ENCODE results near the gene CORO1C.

The CORO1C gene

GRCh38 chr12:108653922-108654321, 77.4 kb downstream of the CORO1C start:
- in situ Hi-C loops (cut with HindIII; ENCODE audit: low sequenced_read_pairs) = no loop called here

- in situ Hi-C loops (cut with HindIII; ENCODE audit: low sequenced_read_pairs) = no loop called here
These were observed 78.2 kb downstream of the CORO1C start for GRCh38 chr12:108653082-108653516.

GRCh38 chr12:108650083-108650482, 81.2 kb downstream of the CORO1C start:
- in situ Hi-C loops (cut with HindIII; ENCODE audit: low sequenced_read_pairs) = no loop called here

GRCh38 chr12:108649669-108650068, 81.6 kb downstream of the CORO1C start:
- in situ Hi-C loops (cut with HindIII; ENCODE audit: low sequenced_read_pairs) = no loop called here

- in situ Hi-C loops (cut with HindIII; ENCODE audit: low sequenced_read_pairs) = no loop called here
These were observed 82.2 kb downstream of the CORO1C start for GRCh38 chr12:108649126-108649525.

GRCh38 chr12:108648371-108648770, 82.9 kb downstream of the CORO1C start:
- in situ Hi-C loops (cut with HindIII; ENCODE audit: low sequenced_read_pairs) = no loop called here

GRCh38 chr12:108647585-108648287, 83.6 kb downstream of the CORO1C start:
- in situ Hi-C loops (cut with HindIII; ENCODE audit: low sequenced_read_pairs) = no loop called here

GRCh38 chr12:108646600-108647579, 84.4 kb downstream of the CORO1C start:
- in situ Hi-C loops (cut with HindIII; ENCODE audit: low sequenced_read_pairs) = no loop called here

- in situ Hi-C loops (cut with HindIII; ENCODE audit: low sequenced_read_pairs) = no loop called here
These were observed 85.4 kb downstream of the CORO1C start for GRCh38 chr12:108645686-108646599.

GRCh38 chr12:108644811-108645120, 86.6 kb downstream of the CORO1C start:
- in situ Hi-C loops (cut with HindIII; ENCODE audit: low sequenced_read_pairs) = loop anchor here (5.0 kb wide), 1 partner anchor 37 kb away; no protein-coding TSS in a partner anchor

GRCh38 chr12:108643941-108644810, 87.1 kb downstream of the CORO1C start:
- in situ Hi-C loops (cut with HindIII; ENCODE audit: low sequenced_read_pairs) = loop anchor here (5.0 kb wide), 1 partner anchor 37 kb away; no protein-coding TSS in a partner anchor

GRCh38 chr12:108642899-108643654, 88.2 kb downstream of the CORO1C start:
- in situ Hi-C loops (cut with HindIII; ENCODE audit: low sequenced_read_pairs) = loop anchor here (5.0 kb wide), 1 partner anchor 36 kb away; no protein-coding TSS in a partner anchor

GRCh38 chr12:108642269-108642870, 88.9 kb downstream of the CORO1C start:
- in situ Hi-C loops (cut with HindIII; ENCODE audit: low sequenced_read_pairs) = loop anchor here (5.0 kb wide), 1 partner anchor 35 kb away; no protein-coding TSS in a partner anchor

- in situ Hi-C loops (cut with HindIII; ENCODE audit: low sequenced_read_pairs) = loop anchor here (5.0 kb wide), 1 partner anchor 34 kb away; no protein-coding TSS in a partner anchor
These were observed 89.7 kb downstream of the CORO1C start for GRCh38 chr12:108641446-108642268.

GRCh38 chr12:108640802-108641445, 90.4 kb downstream of the CORO1C start:
- in situ Hi-C loops (cut with HindIII; ENCODE audit: low sequenced_read_pairs) = loop anchor here (5.0 kb wide), 1 partner anchor 34 kb away; no protein-coding TSS in a partner anchor

GRCh38 chr12:108638997-108639822, 92.1 kb downstream of the CORO1C start:
- in situ Hi-C loops (cut with HindIII; ENCODE audit: low sequenced_read_pairs) = no loop called here

Data from DLD1 (cell line).